Trophoblast cell (in vitro differentiated cells and primary cell): ENCODE results near the gene NINL.

ENCODE experiments used
- DNase-seq, 2 donors: peaks; one replicate each; pipeline ENCODE4 v3.0.0-alpha.2; 2016
- H2AFZ ChIP-seq: 2 replicates; pipeline ENCODE4 v1.6.1; 2013; ENCODE audit warnings: low read length, moderate library complexity, mild to moderate bottlenecking; ENCODE audit not compliant: insufficient read depth, poor library complexity
- H2AK5ac ChIP-seq: 2 replicates; pipeline ENCODE4 v1.6.1; 2013; ENCODE audit warnings: mild to moderate bottlenecking, low read length
- H2BK120ac ChIP-seq: 2 replicates; pipeline ENCODE4 v1.6.1; 2013; ENCODE audit warnings: low read length, mild to moderate bottlenecking, moderate library complexity; ENCODE audit not compliant: insufficient read depth, poor library complexity
- H2BK12ac ChIP-seq: 2 replicates; pipeline ENCODE4 v1.6.1; 2013; ENCODE audit warnings: mild to moderate bottlenecking, low read length, moderate library complexity
- H2BK5ac ChIP-seq: 2 replicates; pipeline ENCODE4 v1.6.1; 2013; ENCODE audit warnings: low read length, low read depth, moderate library complexity, mild to moderate bottlenecking; ENCODE audit not compliant: poor library complexity
- H3K14ac ChIP-seq: 2 replicates; pipeline ENCODE4 v1.6.1; 2013; ENCODE audit warnings: mild to moderate bottlenecking, low read length
- H3K18ac ChIP-seq: 2 replicates; pipeline ENCODE4 v1.6.1; 2013; ENCODE audit warnings: mild to moderate bottlenecking, low read length
- H3K23ac ChIP-seq: 2 replicates; pipeline ENCODE4 v1.6.1; 2013; ENCODE audit warnings: low read length
- H3K27ac ChIP-seq: 2 replicates; pipeline ENCODE4 v1.5.1; 2013; ENCODE audit warnings: low read depth, mild to moderate bottlenecking, inconsistent platforms, low read length, moderate library complexity
- H3K27me3 ChIP-seq: 2 replicates; pipeline ENCODE4 v1.6.1; 2013; ENCODE audit warnings: inconsistent platforms, mild to moderate bottlenecking, low read length, moderate library complexity; ENCODE audit not compliant: insufficient read depth
- H3K36me3 ChIP-seq, 2 experiments: 1 replicate in 1 of 2; 2 replicates in 1 of 2; pipeline ENCODE4 v1.6.1; 2013; ENCODE audit warnings: low read length in 2 of 2, mild to moderate bottlenecking in 2 of 2, moderate library complexity in 1 of 2; ENCODE audit not compliant: insufficient read depth in 2 of 2, control insufficient read depth in 1 of 2
- H3K4ac ChIP-seq: 2 replicates; pipeline ENCODE4 v1.6.1; 2013; ENCODE audit warnings: low read depth, mild to moderate bottlenecking, low read length, moderate library complexity
- H3K4me1 ChIP-seq, 2 experiments: 1 replicate in 1 of 2; 2 replicates in 1 of 2; pipeline ENCODE4 v1.6.1; 2013; ENCODE audit warnings: low read length in 2 of 2, mild to moderate bottlenecking in 2 of 2, moderate library complexity in 1 of 2; ENCODE audit not compliant: insufficient read depth in 2 of 2, control insufficient read depth in 1 of 2
- H3K4me2 ChIP-seq: 2 replicates; pipeline ENCODE4 v1.6.1; 2013; ENCODE audit warnings: inconsistent platforms, mild to moderate bottlenecking, low read length, moderate library complexity
- H3K4me3 ChIP-seq: 2 replicates; pipeline ENCODE4 v1.5.1; 2013; ENCODE audit warnings: mild to moderate bottlenecking, low read depth, low read length, inconsistent platforms
- H3K79me1 ChIP-seq: one replicate; pipeline ENCODE4 v1.6.1; 2013; ENCODE audit warnings: low read length
- H3K79me2 ChIP-seq: 2 replicates; pipeline ENCODE4 v1.6.1; 2013; ENCODE audit warnings: low read length, mild to moderate bottlenecking; ENCODE audit not compliant: control insufficient read depth, insufficient read depth, poor library complexity
- H3K9ac ChIP-seq: 2 replicates; pipeline ENCODE4 v1.6.1; 2013; ENCODE audit warnings: mild to moderate bottlenecking, low read length
- H3K9me3 ChIP-seq: 2 replicates; pipeline ENCODE4 v1.6.1; 2013; ENCODE audit warnings: low read depth, mild to moderate bottlenecking, control low read depth, inconsistent platforms, low read length; ENCODE audit not compliant: insufficient read depth
- H4K12ac ChIP-seq: 2 replicates; pipeline ENCODE4 v1.6.1; 2013; ENCODE audit warnings: low read depth, mild to moderate bottlenecking, low read length, moderate library complexity
- H4K8ac ChIP-seq: 2 replicates; pipeline ENCODE4 v1.6.1; 2013; ENCODE audit warnings: low read depth, mild to moderate bottlenecking, low read length, moderate library complexity
- H4K91ac ChIP-seq: one replicate; pipeline ENCODE4 v1.6.1; 2013; ENCODE audit warnings: low read depth, mild to moderate bottlenecking, low read length, moderate library complexity
- WGBS: extraction: QIAGEN DNeasy Blood & Tissue Kit; methylation state at CpG from one replicate; pipeline ENCODE4 v1.1.7; 2013; ENCODE audit warnings: missing lambda C conversion rate; ENCODE audit not compliant: insufficient read length, insufficient coverage; ENCODE audit errors: extremely low coverage; 5-methylcytosine and 5-hydroxymethylcytosine counted together

The NINL gene

DNA sequence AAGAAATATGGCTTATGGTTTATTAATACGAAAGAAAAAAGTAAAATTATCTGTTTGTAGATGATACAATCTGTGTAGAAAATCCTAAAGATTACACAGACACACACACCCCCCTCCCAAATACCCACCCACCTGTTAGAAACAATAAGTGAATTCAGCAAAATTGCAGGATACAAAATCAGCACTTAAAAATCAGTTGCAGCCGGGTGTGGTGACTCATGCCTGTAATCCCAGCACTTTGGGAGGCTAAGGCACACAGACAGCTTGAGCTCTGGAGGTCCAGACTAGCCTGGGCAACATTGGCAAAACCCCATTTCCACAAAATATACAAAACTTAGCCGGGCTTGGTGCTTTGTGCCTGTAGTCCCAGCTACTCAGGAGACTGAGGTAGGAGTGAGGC is 42.3 kb downstream of the NINL start:
- Histone ChIP-seq H3K27ac (peak overlapping the region; percentile 31), H3K9ac (no peak overlapping the region), H3K14ac (no peak overlapping the region), H3K36me3 (peaks cover under 1 to 2% of the 10 kb centered on the region in 2 experiments), H3K79me1 (peaks cover 3% of the 10 kb centered on the region), H2BK5ac (peak overlapping the region; percentile 62), H3K23ac (no peak overlapping the region), H3K27me3 (no peaks in the 10 kb centered on the region), H2BK120ac (no peak overlapping the region), H3K4me2 (no peak overlapping the region), H3K4me1 (peaks cover 18 to 27% of the 10 kb centered on the region in 2 experiments), H3K79me2 (no peaks in the 10 kb centered on the region), H2AK5ac (no peak overlapping the region), H4K12ac (no peak overlapping the region), H3K9me3 (no peaks in the 10 kb centered on the region), H3K4me3 (no peak overlapping the region), H3K4ac (no peak overlapping the region), H4K8ac (peak overlapping the region; percentile 39), H3K18ac (no peak overlapping the region), H2AFZ (no peak overlapping the region), H4K91ac (peak overlapping the region; percentile 42), H2BK12ac (peak overlapping the region; percentile 22)
- DNase-seq, result no peak
- no CpG with 5 or more reads among the region's 3 CpGs for WGBS

DNA sequence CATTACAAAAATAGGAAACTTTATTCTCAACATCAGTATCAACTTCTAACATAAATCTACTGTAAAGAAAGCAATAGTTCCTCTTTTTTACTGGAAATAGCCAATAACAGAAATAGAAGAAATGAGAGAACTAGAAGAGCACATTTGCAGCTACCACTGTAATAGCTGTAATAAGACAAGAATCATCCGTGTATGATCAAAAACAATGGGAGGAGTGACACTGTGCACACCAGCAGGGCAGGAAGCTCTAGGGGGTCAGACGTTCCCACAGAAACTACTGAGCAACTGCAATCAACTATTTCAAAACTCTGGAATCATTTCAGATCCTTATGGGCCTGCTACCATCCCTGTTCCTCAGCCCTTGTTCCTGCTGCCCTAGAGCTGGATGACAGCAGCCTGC is 43.7 kb downstream of the NINL start:
- Histone ChIP-seq H3K4ac (peak overlapping the region; percentile 66), H3K79me1 (peaks cover 1% of the 10 kb centered on the region), H2AK5ac (peak overlapping the region; percentile 49), H3K36me3 (peaks cover 4 to 5% of the 10 kb centered on the region in 2 experiments), H3K27ac (no peak overlapping the region), H3K4me3 (no peak overlapping the region), H4K12ac (no peak overlapping the region), H3K79me2 (no peaks in the 10 kb centered on the region), H2BK120ac (no peak overlapping the region), H2AFZ (no peak overlapping the region), H3K4me1 (peaks cover 15 to 25% of the 10 kb centered on the region in 2 experiments), H4K8ac (no peak overlapping the region), H3K18ac (peak overlapping the region; percentile 50), H4K91ac (no peak overlapping the region), H3K9ac (no peak overlapping the region), H3K9me3 (no peaks in the 10 kb centered on the region), H2BK12ac (no peak overlapping the region), H3K23ac (no peak overlapping the region), H3K4me2 (no peak overlapping the region), H3K27me3 (no peaks in the 10 kb centered on the region), H2BK5ac (no peak overlapping the region), H3K14ac (no peak overlapping the region)
- WGBS, result no CpG with 5 or more reads among the region's 2 CpGs
- DNase-seq, result no peak

DNA sequence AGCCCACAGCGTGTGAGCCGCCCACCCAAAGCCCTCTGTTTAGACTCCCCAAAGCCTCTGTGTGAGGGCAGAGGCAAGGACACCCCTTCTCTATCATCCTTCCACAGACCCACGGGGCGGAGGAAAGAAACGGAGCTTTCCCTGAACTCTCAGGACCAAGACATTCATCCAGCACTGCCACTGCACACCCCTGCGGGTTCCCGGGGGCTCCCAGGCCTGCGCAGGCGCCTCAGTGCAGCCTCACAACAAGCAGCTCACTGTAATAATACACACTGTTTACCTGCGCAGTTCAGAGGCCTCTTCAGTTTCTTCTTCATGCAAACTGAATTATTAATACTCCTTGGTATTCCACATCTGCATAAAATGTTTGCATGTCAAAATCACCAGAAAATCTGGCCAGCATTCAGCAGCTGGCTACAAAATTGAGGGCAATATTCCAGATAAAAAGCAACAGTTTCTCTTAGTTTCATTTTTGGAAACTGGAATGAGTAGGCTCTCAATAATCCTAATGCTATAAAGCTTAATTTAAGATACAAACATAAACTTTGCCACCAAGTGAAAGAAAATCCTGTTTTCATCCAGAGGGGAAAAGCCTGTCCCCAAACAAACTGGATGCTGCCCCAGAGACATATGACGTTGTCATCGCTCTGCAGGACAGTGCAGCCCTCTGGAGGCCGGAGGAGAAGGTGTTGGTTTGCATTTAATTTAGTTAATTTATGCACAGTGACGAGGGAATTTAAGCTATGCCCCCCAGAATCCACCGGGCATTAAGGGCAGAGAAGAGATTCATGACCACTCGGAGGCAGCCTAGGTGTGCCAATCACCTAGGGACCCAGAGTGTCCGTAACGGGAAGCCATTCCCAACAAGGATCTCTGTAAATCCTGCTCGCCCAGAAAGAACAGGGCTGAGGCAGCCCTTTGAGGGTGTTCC is 45.3 kb downstream of the NINL start:
- Histone ChIP-seq H3K23ac (no peak overlapping the region), H3K4me1 (peaks cover 11 to 18% of the 10 kb centered on the region in 2 experiments), H3K79me2 (no peaks in the 10 kb centered on the region), H3K79me1 (no peaks in the 10 kb centered on the region), H2BK120ac (no peak overlapping the region), H3K18ac (no peak overlapping the region), H3K14ac (no peak overlapping the region), H4K8ac (no peak overlapping the region), H3K27me3 (no peaks in the 10 kb centered on the region), H3K4me3 (no peak overlapping the region), H3K27ac (no peak overlapping the region), H3K36me3 (peaks cover 4% of the 10 kb centered on the region in 2 experiments), H2BK5ac (no peak overlapping the region), H4K91ac (no peak overlapping the region), H2AK5ac (no peak overlapping the region), H3K9ac (no peak overlapping the region), H4K12ac (no peak overlapping the region), H2AFZ (no peak overlapping the region), H3K9me3 (no peaks in the 10 kb centered on the region), H2BK12ac (no peak overlapping the region), H3K4me2 (no peak overlapping the region), H3K4ac (peak overlapping the region; percentile 21)
- no peak for DNase-seq
- WGBS, result no CpG with 5 or more reads among the region's 19 CpGs

DNA sequence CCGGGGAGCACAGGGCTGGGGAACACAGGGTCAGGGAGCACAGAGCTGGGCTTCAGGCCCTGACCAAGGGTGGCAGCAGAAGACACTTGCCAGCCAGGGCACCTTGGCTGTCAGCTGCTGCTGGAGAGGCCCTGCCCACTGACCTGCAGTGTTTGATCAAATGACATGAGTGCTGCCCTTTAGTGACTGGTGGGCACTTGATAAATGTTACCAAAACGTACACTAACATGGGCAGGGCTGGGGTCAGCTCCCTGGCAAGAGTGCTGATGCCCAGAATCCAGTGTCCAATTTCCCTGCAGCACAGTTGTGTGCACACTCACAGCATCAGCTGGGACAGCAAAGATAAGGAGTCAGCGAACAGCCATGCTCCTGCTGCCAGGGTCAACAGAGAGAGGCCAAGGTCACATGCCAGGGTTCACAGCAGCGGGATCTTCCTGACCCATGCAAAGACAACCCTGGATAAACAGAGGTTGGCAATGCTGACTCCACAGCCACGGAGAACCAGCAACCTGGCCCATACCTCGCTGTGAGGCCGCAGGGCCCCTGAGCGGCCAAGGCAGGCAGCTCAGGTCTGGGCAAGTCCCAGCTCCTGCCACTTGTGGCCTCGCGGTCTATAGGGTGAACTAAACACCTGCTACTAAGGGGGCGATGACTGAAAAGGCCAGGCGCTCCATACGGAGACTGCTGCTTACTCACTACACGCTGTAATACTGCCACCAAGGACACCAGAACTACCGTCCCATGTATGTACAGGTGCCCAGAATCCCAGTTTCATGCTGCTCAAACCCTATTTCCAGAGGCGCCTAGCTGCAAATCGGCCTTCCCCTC is 46.3 kb downstream of the NINL start:
- Histone ChIP-seq H3K4ac (no peak overlapping the region), H2BK5ac (no peak overlapping the region), H3K27ac (no peak overlapping the region), H3K18ac (no peak overlapping the region), H4K8ac (no peak overlapping the region), H3K9me3 (no peaks in the 10 kb centered on the region), H3K23ac (no peak overlapping the region), H2BK120ac (no peak overlapping the region), H2BK12ac (no peak overlapping the region), H3K79me2 (no peaks in the 10 kb centered on the region), H3K4me2 (no peak overlapping the region), H3K14ac (no peak overlapping the region), H3K36me3 (peaks cover 4% of the 10 kb centered on the region in 2 experiments), H3K79me1 (no peaks in the 10 kb centered on the region), H3K4me1 (peaks cover 10 to 11% of the 10 kb centered on the region in 2 experiments), H3K4me3 (no peak overlapping the region), H2AK5ac (no peak overlapping the region), H2AFZ (no peak overlapping the region), H3K9ac (no peak overlapping the region), H3K27me3 (no peaks in the 10 kb centered on the region), H4K91ac (no peak overlapping the region), H4K12ac (no peak overlapping the region)
- DNase-seq, result no peak
- WGBS, result no CpG with 5 or more reads among the region's 17 CpGs
